Measurements from ENCODE around the gene PDIA3. TPM values are rescaled to one million over a fixed set of nuclear protein-coding genes. Genes with fewer than 3 reads are reported as not detected.
"Not testable (repeated sequence)": the region's sequence is repeated elsewhere in the genome, so short reads cannot be mapped to it uniquely, and the experiment has no call there.

The PDIA3 gene
- total RNA-seq, 2 donors from 2014 or later = 578 to 589 TPM

DNA sequence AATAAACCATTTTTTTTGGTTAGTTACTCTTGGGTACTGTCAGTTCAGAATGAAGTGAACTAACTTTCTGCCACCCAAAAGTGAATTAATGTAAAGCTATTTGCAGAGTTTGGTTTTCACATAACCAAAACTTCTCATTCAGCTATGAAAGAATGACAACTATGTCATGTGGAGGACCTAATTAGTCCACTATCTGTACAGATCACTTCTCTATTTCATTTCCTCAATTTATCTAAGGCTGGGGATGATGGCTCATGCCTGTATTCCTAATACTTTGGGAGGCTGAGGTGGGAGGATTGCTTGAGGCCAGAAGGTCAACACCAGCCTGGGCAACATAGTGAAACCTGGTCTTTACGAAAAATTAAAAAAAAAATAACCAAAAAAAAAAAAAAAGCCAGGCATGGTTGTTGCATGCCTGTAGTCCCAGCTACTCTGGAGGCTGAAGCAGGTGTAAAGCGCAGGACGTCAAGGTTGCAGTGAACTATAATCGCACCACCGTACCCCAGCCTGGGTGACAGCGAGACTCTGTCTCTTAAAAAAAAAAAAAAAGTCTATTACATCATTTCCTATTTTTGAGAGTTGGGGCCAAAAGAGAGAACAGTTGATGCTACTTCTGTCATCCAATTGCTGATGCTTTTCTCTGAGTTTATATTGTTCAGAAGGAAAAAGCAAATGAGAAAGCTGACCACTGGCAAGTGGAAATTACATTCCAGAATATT, 62.9 kb downstream of the PDIA3 start:
- H3K4me1 Mint-ChIP-seq = no peaks in the 10 kb centered on the region
- peaks cover 83% of the 10 kb centered on the region for H3K36me3 ChIP-seq (ENCODE audit: control insufficient read depth, insufficient read depth, low read length)

DNA sequence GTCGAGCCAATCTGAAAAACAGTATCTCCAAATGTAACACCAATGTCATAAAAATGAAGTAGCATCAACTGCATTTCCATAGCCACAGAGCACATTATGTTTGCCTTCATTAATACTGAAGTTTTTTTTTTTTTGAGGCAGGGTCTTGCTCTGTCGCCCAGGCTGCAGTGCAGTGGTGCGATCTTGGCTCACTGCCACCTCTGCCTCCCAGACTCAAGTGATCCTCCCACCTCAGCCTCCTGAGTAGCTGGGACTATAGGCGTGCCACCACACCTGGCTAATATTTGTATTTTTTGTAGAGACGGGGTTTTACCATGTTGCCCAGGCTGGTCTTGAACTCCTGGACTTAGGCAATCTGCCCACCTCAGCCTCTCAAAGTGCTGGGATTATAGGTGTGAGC, 68.8 kb downstream of the PDIA3 start:
- H3K4me1 Mint-ChIP-seq; H3K27ac Mint-ChIP-seq; H3K27me3 Mint-ChIP-seq (ENCODE audit: insufficient read depth); H3K4me1 ChIP-seq (ENCODE audit: control insufficient read depth, insufficient read depth, low read length); H3K27me3 ChIP-seq (ENCODE audit: control insufficient read depth, insufficient read depth, low read length, poor library complexity, severe bottlenecking); DNase-seq; H3K9me3 Mint-ChIP-seq; H3K9me3 ChIP-seq (ENCODE audit: control insufficient read depth, low read length); H3K4me3 ChIP-seq (ENCODE audit: low read length); H3K4me3 Mint-ChIP-seq; H3K27ac ChIP-seq (ENCODE audit: low read depth, low read length); H3K9ac ChIP-seq (ENCODE audit: extremely low read depth, low read length, poor library complexity, severe bottlenecking): not testable (repeated sequence)
- WGBS, 2 experiments (ENCODE audit: insufficient coverage in 1 of 2, insufficient read length in 1 of 2) = 97 to 100% methylated on average over 3 to 5 of the region's 5 CpGs
- peaks cover 74% of the 10 kb centered on the region for H3K36me3 ChIP-seq (ENCODE audit: control insufficient read depth, insufficient read depth, low read length)
- H3K36me3 Mint-ChIP-seq (ENCODE audit: low read depth) = peaks cover 67% of the 10 kb centered on the region

More for the DNA sequence above, 62.9 kb downstream of the PDIA3 start:
- H3K27ac ChIP-seq (ENCODE audit: low read depth, low read length) = no peak overlapping the region
- H3K27me3 ChIP-seq (ENCODE audit: control insufficient read depth, insufficient read depth, low read length, poor library complexity, severe bottlenecking) = no peaks in the 10 kb centered on the region
- TF ChIP-seq, protein P1, sequence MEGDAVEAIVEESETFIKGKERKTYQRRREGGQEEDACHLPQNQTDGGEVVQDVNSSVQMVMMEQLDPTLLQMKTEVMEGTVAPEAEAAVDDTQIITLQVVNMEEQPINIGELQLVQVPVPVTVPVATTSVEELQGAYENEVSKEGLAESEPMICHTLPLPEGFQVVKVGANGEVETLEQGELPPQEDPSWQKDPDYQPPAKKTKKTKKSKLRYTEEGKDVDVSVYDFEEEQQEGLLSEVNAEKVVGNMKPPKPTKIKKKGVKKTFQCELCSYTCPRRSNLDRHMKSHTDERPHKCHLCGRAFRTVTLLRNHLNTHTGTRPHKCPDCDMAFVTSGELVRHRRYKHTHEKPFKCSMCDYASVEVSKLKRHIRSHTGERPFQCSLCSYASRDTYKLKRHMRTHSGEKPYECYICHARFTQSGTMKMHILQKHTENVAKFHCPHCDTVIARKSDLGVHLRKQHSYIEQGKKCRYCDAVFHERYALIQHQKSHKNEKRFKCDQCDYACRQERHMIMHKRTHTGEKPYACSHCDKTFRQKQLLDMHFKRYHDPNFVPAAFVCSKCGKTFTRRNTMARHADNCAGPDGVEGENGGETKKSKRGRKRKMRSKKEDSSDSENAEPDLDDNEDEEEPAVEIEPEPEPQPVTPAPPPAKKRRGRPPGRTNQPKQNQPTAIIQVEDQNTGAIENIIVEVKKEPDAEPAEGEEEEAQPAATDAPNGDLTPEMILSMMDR (conservative IDR thresholded peaks at IDR 0.05) = no peak
- no peaks in the 10 kb centered on the region for H3K9me3 ChIP-seq (ENCODE audit: control insufficient read depth, low read length)
- no peaks in the 10 kb centered on the region for H3K4me1 ChIP-seq (ENCODE audit: control insufficient read depth, insufficient read depth, low read length)
- H3K9ac ChIP-seq (ENCODE audit: extremely low read depth, low read length, poor library complexity, severe bottlenecking) = no peak overlapping the region
- H3K4me3 ChIP-seq (ENCODE audit: low read length) = no peak overlapping the region
- no peak for DNase-seq
- 88 to 98% methylated on average over 5 to 6 of the region's 6 CpGs for WGBS, 2 experiments (ENCODE audit: insufficient coverage in 1 of 2, insufficient read length in 1 of 2)
- Mint-ChIP-seq H3K27me3 (ENCODE audit: insufficient read depth) (no peaks in the 10 kb centered on the region), H3K9me3 (no peaks in the 10 kb centered on the region), H3K4me3 (no peak overlapping the region), H3K36me3 (ENCODE audit: low read depth) (peaks cover 84% of the 10 kb centered on the region), H3K27ac (no peak overlapping the region)

DNA sequence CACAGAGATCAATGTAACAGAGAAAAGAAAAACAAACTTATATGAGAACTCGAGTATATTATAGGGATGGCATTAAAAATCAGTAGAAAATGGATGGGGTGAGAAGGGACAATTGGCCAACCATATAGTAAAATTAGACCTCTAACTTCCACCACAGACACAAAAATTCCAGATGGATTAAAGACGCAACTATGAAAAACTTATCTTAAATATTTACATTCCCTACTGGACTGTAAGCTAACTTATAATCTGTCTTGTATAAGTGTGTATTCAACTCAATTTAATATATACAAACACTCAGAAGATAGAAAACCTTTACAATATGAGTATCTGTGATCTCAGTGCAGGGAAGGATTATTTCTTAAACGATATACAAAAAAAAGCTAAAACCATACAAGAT, 75.3 kb downstream of the PDIA3 start:
- Mint-ChIP-seq H3K4me3 (no peak overlapping the region), H3K9me3 (peaks cover 4% of the 10 kb centered on the region), H3K36me3 (ENCODE audit: low read depth) (peaks cover 37% of the 10 kb centered on the region), H3K4me1 (no peaks in the 10 kb centered on the region), H3K27ac (no peak overlapping the region), H3K27me3 (ENCODE audit: insufficient read depth) (peaks cover 3% of the 10 kb centered on the region)
- Histone ChIP-seq H3K27ac (ENCODE audit: low read depth, low read length) (no peak overlapping the region), H3K36me3 (ENCODE audit: control insufficient read depth, insufficient read depth, low read length) (peaks cover 41% of the 10 kb centered on the region), H3K4me3 (ENCODE audit: low read length) (peak overlapping the region; percentile 10), H3K27me3 (ENCODE audit: control insufficient read depth, insufficient read depth, low read length, poor library complexity, severe bottlenecking) (no peaks in the 10 kb centered on the region), H3K9ac (ENCODE audit: extremely low read depth, low read length, poor library complexity, severe bottlenecking) (no peak overlapping the region), H3K4me1 (ENCODE audit: control insufficient read depth, insufficient read depth, low read length) (no peaks in the 10 kb centered on the region), H3K9me3 (ENCODE audit: control insufficient read depth, low read length) (peaks cover 7% of the 10 kb centered on the region)
- no peak for DNase-seq
- WGBS, 2 experiments (ENCODE audit: insufficient coverage in 1 of 2, insufficient read length in 1 of 2) = 82% methylated on average over 2 of the region's 3 CpGs; no CpG with 5 or more reads in 1 of the 2 experiments
- TF ChIP-seq, protein P1 (conservative IDR thresholded peaks at IDR 0.05) = no peak

Small RNAs within 50 kb of the gene (microRNA-seq; reads per million reads assigned to microRNA genes)
- gene MIR1282 (ENCODE audit: borderline microRNAs expressed) = not detected

Other genes starting within 250 kb of the PDIA3 start
- 1 to 10 TPM in 1 of 2 donors, under 1 TPM in 1; 0.66 to 1.1 TPM for gene MAP1A, start 228.8 kb upstream of the PDIA3 start, total RNA-seq
- 10 to 100 TPM in 1 of 2 donors, 1 to 10 TPM in 1; 3.3 to 16.0 TPM for gene PPIP5K1, start 156.2 kb upstream of the PDIA3 start, total RNA-seq
- gene CKMT1B, start 152.4 kb upstream of the PDIA3 start, total RNA-seq = 1 to 10 TPM in 1 of 2 donors, under 1 TPM in 1; 0.58 to 4.0 TPM
- gene STRC, start 127.6 kb upstream of the PDIA3 start, total RNA-seq = under 1 TPM in 1 of 2 donors, not detected in 1; 0.62 TPM
- 1 to 10 TPM; 1.2 to 1.5 TPM for gene CATSPER2, start 97.6 kb upstream of the PDIA3 start, total RNA-seq
- gene CKMT1A, start 52.6 kb upstream of the PDIA3 start, total RNA-seq = 1 to 10 TPM in 1 of 2 donors, under 1 TPM in 1; 0.55 to 4.4 TPM
- gene ELL3, start 30.5 kb downstream of the PDIA3 start, total RNA-seq = 1 to 10 TPM; 1.3 to 2.4 TPM
- 100 to 1,000 TPM; 613 to 648 TPM for gene SERF2, start 45.9 kb downstream of the PDIA3 start, total RNA-seq
- under 1 TPM in 1 of 2 donors, not detected in 1; 0.18 TPM for gene SERINC4, start 53.8 kb downstream of the PDIA3 start, total RNA-seq
- 10 to 100 TPM; 11.3 to 18.5 TPM for gene HYPK, start 54.2 kb downstream of the PDIA3 start, total RNA-seq
- 10 to 100 TPM; 35.3 to 48.5 TPM for gene MFAP1, start 78.3 kb downstream of the PDIA3 start, total RNA-seq
- gene WDR76, start 80.6 kb downstream of the PDIA3 start, total RNA-seq = 10 to 100 TPM; 22.6 to 34.4 TPM

All from endodermal cell (in vitro differentiated cells).